GM15510 (cell line): ENCODE data around the gene KRTAP5-2.

ENCODE experiments used
- POLR2A ChIP-seq: IDR thresholded peaks from 3 replicates; pipeline ENCODE4 v1.6.1; 2011; ENCODE audit warnings: borderline replicate concordance; ENCODE audit not compliant: insufficient read length; ENCODE audit errors: extremely low read depth

Gene KRTAP5-2

DNA sequence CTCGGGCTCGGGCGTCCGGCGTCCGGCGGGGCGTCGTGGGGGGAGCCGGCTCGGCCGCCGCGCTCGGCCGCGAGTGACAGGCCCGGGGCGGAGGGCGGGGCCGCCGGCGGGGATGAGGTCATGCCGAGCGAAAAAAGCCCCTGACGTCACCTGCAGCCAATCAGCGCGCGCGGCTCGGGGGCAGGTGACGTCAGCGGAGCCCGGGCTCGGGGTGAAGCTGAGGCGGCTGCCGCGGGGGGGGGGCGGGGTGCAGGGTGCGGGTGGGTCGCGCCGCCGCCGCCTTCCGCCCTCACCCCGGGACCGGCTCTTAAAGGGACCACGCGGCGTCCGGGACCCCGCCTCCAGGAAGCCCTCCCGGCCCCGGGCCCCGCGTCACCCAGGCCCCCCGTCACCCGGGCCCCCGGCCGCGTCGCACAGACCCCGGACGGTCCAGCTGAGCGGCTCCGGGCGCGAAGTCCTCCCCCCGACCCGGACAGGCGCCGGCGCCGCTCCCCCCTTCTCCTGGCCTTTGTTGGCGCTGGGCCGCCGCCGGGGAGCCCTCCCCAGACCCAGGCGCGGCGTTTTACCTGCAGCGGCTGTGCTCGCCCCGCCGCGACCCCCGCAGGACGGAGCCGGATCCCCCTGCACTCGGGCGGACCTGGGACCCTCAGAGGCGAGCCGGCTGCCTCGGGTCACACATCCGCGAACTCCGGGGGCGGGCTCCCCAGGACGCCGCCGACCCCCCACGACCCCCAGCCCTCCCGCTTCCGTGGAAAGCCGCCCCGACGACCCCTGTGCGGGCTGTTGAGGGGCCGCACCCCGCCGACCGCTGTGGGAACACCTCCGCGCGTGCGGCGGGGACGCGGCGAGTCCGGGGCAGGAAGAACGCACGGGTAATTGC is 25.7 kb downstream of the KRTAP5-2 start, which contains the start of gene DUSP8:
Gene DUSP8 (minus strand): TSS at position 75 of the 880 bp plus-strand sequence. CDS start 6,445 bp downstream, outside the sequence.
- no peak for TF ChIP-seq POLR2A

DNA sequence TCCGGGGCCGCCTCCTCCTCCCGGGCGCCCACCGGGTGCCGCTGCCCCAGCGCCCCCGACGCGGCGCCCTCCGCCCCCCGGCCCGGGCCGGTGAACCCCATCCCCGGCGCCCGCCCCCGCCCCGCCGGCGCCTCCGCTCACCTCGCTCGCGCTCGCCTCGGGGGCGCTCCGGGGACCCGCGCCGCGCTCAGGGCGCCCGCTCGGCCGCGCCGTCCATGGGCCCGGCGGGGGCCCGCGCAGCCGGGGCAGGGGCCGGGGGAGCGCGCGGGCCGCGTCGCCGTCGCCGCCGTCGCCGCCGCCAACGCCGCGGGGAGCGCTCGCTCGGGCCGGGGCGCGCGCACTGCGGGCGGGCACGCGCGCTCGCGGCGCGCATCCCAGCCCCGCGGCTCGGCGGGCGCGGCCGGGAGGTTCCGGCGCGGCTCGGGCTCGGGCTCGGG is 26.3 kb downstream of the KRTAP5-2 start:
- TF ChIP-seq POLR2A = no peak

DNA sequence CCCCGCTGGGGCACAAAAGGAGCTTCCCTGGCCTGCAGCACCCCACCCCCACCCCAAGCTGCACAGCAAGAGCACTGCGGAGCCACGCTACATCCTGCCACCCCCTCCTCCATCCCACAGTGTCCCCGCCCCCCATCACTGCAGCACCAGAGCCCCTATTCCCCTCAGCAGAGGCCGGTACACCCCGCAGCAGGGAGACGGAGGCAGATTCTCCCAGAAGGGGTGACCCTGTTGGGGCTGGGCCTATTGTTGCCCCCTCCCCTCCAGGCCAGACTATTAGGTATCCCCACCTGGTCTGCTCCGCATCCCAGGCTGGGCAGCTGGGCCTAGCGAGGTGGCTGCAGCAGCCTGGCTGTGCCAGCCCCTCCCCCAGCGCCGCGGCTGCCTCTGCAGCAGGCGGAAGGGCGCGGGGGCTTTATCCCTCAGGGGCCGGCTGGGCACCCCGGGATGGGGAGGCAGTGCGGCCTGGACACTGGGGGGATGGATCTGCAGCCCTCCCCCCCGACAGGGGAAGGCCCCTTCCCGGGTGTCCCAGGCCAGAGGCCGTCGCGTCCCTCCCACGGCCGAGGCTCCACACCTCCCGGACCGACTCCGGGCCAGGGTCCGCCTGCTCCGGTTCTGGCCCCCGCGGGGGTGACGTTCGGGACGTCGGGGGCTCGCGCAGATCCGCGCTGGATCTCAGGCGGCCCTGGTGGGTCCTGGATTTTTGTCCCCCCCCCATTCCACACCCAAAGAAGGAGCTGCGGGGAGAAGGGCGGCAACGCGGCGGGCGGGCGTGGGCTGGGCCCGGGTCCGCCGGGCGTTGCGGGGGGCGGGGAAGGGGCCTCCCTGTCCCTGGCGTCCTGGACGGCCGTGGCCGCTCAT is 27.0 kb downstream of the KRTAP5-2 start:
- no peak for TF ChIP-seq POLR2A

DNA sequence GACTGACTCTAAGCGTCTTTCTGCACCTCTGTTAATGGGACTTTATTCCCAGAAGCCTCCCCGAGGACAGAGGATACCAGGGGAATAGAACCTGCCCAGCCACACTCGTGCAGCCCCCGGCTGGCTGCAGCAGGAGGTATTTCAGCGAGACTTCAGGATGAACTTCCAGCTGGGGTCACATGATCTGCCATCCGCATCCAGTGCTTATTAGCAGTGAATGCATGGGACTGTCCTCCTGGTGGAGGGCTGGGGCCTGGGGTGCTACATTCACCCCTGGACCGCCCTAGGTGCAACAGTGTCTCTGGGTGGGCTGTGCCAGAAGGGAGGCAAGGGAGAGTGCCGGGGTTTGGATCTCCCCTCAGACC is 27.6 kb downstream of the KRTAP5-2 start:
- no peak for TF ChIP-seq POLR2A

DNA sequence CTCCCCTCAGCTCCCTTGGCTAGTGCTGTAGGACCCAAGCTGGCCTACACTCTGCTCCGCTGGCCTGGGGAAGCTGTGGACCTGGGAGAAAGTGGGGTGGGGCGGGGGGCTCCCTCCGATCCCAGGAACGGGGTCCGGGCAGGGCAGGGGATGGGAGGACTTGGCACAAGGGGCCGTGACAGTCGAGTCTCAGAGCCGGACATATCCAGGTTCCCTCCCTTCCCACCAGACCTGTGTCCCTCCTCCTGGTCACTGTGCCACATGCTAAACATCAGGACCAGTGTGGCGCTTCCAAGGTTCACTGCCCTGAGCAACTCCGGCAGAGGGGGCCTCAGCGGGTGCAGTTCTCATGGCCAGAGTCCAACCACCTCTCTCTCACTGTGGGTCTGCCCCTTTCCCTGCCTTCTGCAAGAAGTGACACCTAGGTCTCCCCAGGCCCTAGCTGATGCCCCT is 28.1 kb downstream of the KRTAP5-2 start:
- TF ChIP-seq POLR2A = no peak

DNA sequence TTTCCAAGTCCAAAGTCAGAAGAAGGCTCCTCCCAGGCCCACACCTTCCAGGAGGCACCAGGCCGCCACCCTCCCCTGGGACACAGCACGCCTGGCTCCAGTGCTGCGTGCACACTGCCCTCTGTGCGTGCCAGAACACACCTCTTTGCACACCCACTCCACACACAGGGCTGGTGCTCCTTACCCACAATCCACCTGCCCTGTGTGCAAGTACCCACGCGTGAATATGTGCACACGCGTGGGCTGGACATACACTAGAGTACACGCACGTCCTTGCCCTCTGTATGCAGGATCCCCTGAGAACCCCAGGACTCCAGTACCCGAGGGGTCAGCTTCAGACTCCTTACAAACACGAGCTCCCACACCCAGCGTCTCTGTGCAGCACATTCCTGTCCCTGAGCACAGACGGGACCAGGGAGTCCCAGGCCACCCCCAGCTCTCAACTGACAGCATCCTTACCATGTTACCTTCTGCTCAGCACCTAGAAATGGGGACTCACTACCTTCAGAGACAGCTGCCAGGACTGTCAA is 28.8 kb downstream of the KRTAP5-2 start:
- no peak for TF ChIP-seq POLR2A

DNA sequence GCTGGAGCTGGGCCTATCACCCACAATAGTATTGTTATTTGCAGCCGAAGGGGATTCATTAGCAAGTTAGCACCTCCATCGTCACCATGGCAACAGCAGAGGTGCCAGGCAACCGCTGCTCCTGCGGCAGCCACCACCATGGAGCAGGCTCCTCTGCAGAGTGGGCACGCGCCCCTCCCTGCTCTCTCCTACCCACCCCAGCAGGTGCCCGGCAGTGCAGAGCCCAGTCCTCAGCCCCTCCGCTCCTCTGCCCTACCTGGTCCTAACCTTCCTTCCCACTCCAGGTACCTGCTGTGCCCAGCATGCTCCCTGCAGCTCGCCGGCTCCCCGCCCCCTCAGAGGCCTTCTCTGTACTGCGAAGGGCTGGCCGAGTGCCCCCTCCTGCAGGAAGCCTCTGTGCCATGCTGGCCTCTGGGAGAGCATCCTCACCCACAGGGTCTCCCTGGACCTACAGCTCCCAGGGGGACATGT is 29.6 kb downstream of the KRTAP5-2 start:
- no peak for TF ChIP-seq POLR2A

DNA sequence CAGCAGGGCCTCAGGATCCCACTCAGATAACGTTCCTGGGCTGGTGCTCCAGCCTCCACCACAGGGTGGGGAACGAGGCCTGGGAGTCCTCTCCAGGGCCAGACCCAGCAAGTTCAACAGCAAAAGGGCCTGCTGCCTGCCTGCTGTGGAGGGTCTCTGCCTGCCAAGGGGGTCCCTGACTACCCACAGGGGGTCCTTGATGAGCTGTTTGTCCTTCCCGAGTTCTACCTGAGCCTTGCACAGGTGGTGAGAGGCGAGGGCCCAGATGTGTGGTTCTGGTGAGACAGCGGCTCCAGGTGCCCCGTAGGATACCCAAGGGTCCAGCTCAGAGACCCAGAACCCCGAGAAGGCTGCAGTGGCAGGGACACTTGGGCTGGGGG is 30.4 kb downstream of the KRTAP5-2 start:
- no peak for TF ChIP-seq POLR2A

DNA sequence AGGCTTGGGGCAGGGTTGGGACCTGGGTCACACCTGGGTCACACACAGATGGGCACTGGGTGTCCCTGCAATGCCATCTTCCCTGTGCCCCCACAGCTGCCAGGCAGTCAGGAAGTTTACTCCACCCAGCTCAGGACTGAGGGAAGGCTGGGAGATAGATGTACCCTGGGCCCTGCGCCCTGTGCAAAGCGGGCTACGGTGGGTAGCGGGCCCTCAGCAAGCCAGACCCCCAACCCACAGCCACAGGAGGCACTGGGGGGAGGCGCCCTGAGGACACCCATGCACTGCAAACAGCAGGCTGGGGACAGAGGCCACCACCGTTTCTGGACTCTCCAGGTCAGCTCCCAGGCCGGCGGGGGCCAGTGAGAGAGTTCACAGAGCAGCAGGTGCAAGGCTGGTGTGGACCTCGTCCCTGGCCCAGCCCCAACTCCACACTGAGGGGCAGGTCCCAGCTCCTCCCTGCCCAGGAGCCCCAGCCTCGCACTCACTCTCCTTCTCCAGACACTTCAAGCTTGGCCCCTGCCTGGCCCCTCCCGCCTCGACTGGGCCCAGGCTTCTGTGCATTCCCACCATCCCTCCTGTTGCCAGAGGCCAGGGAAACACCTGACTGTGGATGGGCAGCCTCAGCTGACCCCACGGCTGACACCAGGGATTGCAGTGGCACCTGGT is 30.9 kb downstream of the KRTAP5-2 start:
- TF ChIP-seq POLR2A = no peak

DNA sequence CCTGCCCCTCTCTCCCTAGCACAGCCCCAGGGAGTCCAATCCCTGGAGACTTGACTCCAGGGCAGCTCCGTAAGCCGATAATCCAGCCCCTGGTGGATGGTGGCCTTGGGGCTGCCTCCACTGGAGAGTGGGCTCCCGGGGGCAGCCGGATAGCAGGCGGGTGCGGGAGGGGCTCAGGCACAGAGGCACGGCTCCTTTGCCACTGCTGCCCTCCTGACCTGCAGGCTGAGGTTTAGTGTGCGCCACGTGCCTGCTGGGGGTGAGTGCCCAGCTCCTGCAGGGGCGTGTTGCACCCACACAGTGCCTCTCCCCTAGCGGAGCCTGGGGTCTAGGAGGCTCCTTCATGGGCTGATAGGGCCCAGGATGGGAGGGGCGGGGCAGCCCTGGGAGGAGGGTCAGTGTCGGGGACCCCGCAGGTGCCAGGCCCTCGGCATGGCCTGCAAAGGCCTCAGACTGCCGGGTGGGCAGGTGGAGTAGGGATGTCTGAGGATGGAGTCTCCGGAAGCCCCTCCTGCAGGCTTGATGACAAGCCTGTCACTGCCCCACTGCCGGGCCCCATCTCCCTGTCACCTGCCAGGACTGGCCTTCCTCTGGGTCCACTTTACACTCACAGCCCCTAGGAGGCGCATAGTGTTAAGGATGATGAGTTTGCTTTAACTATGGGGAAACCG is 31.6 kb downstream of the KRTAP5-2 start:
- no peak for TF ChIP-seq POLR2A

DNA sequence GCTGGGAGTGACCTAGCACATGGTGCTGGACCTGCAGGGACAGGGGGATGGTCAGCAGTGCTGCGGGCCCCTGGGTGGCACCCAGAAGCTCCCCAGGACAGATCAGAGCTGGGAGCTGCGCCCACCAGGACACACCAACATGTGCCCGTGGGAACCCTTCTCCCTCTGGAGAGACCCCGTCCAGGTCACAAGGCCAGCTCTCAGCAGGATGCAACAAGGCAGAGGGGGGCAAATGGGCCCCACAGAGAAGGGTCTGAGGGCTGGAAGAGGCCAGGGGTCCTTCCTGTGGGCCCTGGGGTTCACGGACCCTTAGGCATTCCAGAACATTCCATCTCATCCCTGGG is 32.2 kb downstream of the KRTAP5-2 start:
- no peak for TF ChIP-seq POLR2A

DNA sequence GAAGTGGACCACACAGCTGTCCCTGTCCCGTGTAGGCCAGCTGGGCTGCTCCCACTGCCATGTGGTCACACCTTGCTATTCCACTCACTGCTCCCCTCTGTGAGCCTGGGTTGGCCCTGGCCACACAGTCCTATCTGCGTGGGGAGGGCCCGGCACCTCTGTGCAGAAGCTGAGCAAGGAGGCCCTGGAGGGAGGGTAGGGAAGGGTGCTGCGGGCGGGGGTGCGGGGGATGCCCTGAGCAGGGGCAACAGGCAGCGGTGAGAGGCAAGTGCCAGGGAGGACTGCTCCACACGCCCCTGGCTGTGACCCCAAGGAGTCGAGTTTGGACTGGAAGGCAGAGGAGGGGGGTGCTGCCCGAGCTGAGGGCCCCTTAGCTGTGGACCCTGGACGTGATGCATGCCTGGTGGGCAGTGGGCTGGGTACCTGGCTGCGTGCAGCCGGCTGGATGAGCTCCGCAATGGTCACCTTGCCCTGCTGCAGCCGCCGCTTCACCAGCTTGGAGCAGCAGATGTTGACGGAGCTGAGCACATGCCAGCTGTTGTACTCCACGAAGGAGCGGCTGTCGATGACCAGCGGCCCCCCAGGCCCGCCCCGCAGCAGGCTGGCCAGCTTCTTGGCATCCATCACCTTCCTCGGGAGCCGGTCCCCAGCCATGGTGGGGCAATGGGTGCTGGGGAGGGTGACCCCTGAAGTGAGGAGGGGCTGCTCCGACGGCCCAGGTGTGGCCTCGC is 32.8 kb downstream of the KRTAP5-2 start:
- no peak for TF ChIP-seq POLR2A

DNA sequence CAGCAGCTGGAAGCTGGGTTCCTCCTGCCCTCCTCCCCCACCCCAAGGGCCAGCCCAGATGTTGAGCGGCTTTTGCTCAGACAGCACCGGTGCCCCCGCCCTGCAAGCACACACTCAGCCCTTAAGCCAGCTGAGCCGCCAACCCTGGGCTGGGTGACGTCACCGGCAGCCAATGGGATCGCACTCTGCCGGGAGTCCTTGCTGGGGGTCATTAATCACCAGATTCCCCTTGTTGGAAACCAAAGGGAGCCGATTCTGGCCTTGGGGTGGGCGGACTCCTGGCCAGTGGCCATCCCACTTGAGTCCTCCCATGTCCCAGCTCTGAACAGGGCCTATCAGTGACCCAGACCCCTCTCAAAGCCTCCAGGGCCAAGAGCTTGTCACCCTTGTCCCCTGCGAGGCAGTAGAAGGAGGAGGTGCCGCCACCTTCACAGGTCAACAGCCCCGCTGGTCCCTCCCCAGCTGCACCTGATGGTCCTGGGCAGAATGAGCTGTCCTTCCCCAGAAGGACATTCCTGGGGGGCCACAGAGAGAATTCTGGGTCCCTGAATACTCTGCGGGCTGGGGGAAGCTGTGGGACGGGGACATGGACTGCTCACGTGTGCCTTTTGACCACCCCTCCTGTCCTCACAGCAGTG is 33.4 kb downstream of the KRTAP5-2 start:
- no peak for TF ChIP-seq POLR2A
